Activated T-cell treated with anti-CD3 and anti-CD28 coated beads for 48 hours (primary cell): ENCODE measurements around the gene SLC35B1.
"Not testable (repeated sequence)": the region's sequence is repeated elsewhere in the genome, so short reads cannot be mapped to it uniquely, and the experiment has no call there.

Source experiments
- DNase-seq: peaks from one replicate; pipeline ENCODE4 v3.0.0-alpha.2; 2020; ENCODE audit warnings: low read depth

The SLC35B1 gene

GRCh38 chr17:49734515-49735490 lies 27.0 kb upstream of the SLC35B1 start:
- no peak for DNase-seq

GRCh38 chr17:49731435-49731831 lies 23.7 kb upstream of the SLC35B1 start:
- no peak for DNase-seq

- no peak for DNase-seq
These were observed 23.1 kb upstream of the SLC35B1 start for GRCh38 chr17:49730785-49731434.

GRCh38 chr17:49730078-49730784 lies 22.5 kb upstream of the SLC35B1 start:
- no peak for DNase-seq

GRCh38 chr17:49729069-49729468 lies 21.3 kb upstream of the SLC35B1 start:
- no peak for DNase-seq

- DNase-seq = no peak
These were observed 20.7 kb upstream of the SLC35B1 start for GRCh38 chr17:49728425-49728824.

GRCh38 chr17:49727380-49727779 lies 19.6 kb upstream of the SLC35B1 start:
- DNase-seq = no peak

GRCh38 chr17:49725452-49726130 lies 17.8 kb upstream of the SLC35B1 start:
- no peak for DNase-seq

- DNase-seq = not testable (repeated sequence)
These were observed 16.8 kb upstream of the SLC35B1 start for GRCh38 chr17:49724552-49724951.

GRCh38 chr17:49723423-49723822 lies 15.7 kb upstream of the SLC35B1 start:
- no peak for DNase-seq

GRCh38 chr17:49722066-49722465 lies 14.3 kb upstream of the SLC35B1 start:
- no peak for DNase-seq

GRCh38 chr17:49717371-49717861 lies 9.7 kb upstream of the SLC35B1 start:
- no peak for DNase-seq

GRCh38 chr17:49716668-49717364 lies 9.1 kb upstream of the SLC35B1 start:
- no peak for DNase-seq

- no peak for DNase-seq
These were observed 8.0 kb upstream of the SLC35B1 start for GRCh38 chr17:49715717-49716279.

GRCh38 chr17:49715216-49715615 lies 7.5 kb upstream of the SLC35B1 start:
- DNase-seq = no peak

- no peak for DNase-seq
These were observed 885 bp upstream of the SLC35B1 start for GRCh38 chr17:49708515-49709183.

GRCh38 chr17:49707246-49707607 lies 537 bp downstream of the SLC35B1 start:
- no peak for DNase-seq

- no peak for DNase-seq
These were observed 2.5 kb downstream of the SLC35B1 start for GRCh38 chr17:49705254-49705653.

- DNase-seq = no peak
These were observed 4.0 kb downstream of the SLC35B1 start for GRCh38 chr17:49703557-49704277.

GRCh38 chr17:49700960-49701359 lies 6.8 kb downstream of the SLC35B1 start:
- no peak for DNase-seq
